ENCODE results near the gene SDHA. TPM values are rescaled to one million over a fixed set of nuclear protein-coding genes. Genes with fewer than 3 reads are reported as not detected.
"Not testable (repeated sequence)": the region's sequence is repeated elsewhere in the genome, so short reads cannot be mapped to it uniquely, and the experiment has no call there.

Gene SDHA
- total and polyA plus RNA-seq, 10 of the 15 experiments (the other 5 are each of a cell fraction or from before 2014, with no cell fraction given): 63.3 to 205 (median 104) TPM

DNA sequence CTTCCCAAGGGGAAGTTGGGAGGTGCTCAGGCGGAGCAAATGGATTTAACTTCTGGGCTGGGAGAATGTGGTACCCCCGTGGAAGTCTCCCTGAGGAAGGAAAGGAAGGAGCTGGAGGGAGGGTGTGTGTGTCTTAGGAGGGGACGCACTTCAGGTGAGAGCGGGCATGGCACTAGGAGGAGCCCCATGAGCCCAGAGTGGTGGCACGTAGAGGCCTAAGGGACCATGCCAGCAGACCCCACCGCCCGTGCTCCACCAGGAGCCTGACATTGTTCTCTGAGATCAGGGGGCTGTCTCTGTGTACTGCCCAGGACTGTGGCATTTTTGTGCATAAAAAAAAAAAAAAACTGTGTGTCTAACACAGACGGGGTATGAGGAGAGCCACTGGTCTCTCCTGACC is 84.8 kb downstream of the SDHA start (continued):
- TF ChIP-seq, protein P1, sequence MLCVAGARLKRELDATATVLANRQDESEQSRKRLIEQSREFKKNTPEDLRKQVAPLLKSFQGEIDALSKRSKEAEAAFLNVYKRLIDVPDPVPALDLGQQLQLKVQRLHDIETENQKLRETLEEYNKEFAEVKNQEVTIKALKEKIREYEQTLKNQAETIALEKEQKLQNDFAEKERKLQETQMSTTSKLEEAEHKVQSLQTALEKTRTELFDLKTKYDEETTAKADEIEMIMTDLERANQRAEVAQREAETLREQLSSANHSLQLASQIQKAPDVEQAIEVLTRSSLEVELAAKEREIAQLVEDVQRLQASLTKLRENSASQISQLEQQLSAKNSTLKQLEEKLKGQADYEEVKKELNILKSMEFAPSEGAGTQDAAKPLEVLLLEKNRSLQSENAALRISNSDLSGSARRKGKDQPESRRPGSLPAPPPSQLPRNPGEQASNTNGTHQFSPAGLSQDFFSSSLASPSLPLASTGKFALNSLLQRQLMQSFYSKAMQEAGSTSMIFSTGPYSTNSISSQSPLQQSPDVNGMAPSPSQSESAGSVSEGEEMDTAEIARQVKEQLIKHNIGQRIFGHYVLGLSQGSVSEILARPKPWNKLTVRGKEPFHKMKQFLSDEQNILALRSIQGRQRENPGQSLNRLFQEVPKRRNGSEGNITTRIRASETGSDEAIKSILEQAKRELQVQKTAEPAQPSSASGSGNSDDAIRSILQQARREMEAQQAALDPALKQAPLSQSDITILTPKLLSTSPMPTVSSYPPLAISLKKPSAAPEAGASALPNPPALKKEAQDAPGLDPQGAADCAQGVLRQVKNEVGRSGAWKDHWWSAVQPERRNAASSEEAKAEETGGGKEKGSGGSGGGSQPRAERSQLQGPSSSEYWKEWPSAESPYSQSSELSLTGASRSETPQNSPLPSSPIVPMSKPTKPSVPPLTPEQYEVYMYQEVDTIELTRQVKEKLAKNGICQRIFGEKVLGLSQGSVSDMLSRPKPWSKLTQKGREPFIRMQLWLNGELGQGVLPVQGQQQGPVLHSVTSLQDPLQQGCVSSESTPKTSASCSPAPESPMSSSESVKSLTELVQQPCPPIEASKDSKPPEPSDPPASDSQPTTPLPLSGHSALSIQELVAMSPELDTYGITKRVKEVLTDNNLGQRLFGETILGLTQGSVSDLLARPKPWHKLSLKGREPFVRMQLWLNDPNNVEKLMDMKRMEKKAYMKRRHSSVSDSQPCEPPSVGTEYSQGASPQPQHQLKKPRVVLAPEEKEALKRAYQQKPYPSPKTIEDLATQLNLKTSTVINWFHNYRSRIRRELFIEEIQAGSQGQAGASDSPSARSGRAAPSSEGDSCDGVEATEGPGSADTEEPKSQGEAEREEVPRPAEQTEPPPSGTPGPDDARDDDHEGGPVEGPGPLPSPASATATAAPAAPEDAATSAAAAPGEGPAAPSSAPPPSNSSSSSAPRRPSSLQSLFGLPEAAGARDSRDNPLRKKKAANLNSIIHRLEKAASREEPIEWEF (IDR thresholded peaks at IDR 0.05; ENCODE audit: insufficient replicate concordance, low read depth, low read length): no peak
- TF ChIP-seq MYB (IDR thresholded peaks at IDR 0.05; ENCODE audit: borderline replicate concordance, low read depth, low read length): no peak
- no peak for TF ChIP-seq NFIC (IDR thresholded peaks at IDR 0.05; ENCODE audit: low read depth, low read length)
- TF ChIP-seq TCF7 (IDR thresholded peaks at IDR 0.05; ENCODE audit: borderline replicate concordance): no peak
- TF ChIP-seq, protein P2, sequence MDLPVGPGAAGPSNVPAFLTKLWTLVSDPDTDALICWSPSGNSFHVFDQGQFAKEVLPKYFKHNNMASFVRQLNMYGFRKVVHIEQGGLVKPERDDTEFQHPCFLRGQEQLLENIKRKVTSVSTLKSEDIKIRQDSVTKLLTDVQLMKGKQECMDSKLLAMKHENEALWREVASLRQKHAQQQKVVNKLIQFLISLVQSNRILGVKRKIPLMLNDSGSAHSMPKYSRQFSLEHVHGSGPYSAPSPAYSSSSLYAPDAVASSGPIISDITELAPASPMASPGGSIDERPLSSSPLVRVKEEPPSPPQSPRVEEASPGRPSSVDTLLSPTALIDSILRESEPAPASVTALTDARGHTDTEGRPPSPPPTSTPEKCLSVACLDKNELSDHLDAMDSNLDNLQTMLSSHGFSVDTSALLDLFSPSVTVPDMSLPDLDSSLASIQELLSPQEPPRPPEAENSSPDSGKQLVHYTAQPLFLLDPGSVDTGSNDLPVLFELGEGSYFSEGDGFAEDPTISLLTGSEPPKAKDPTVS (IDR thresholded peaks at IDR 0.05; ENCODE audit: low read depth, low read length): no peak
- no peak for TF ChIP-seq POU2F2 (IDR thresholded peaks at IDR 0.05; ENCODE audit: borderline replicate concordance, low read depth, low read length)

DNA sequence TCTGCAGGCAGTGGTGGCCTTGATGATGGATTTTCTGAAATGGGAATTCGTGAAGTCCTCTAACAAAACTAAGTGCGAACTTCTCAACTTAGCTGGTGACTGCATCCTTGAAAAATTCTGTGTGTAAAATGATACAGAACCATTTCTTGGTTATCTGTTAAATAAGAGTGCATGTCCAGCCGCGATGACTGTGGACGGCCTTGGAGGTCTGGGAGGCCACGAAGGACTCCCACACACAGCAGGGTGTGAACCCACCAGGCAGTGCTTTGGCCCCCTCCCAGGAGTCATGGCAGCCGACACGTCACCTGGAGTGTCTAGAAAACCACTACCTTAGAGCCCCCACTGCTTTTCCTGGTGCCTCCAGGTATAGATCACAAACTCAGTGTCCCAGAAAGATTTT is 85.6 kb downstream of the SDHA start:
- H3K27me3 ChIP-seq (replicated peaks in 1 of 2; ENCODE audit: control insufficient read depth in 2 of 2, insufficient read depth in 2 of 2, low read length in 1 of 2); RAD21 ChIA-PET (ENCODE audit: unreplicated experiment); SMC1A ChIA-PET (ENCODE audit: uncharacterized antibody, unreplicated experiment); H4K20me1 ChIP-seq (ENCODE audit: control insufficient read depth, insufficient read depth); H3K9ac ChIP-seq (ENCODE audit: control insufficient read depth, insufficient read depth, low read length); ATAC-seq; H3K4me3 ChIP-seq; H3K4me1 ChIP-seq (ENCODE audit: control insufficient read depth, insufficient read depth, low read length); in situ Hi-C loops (cut with MboI); H3K4me2 ChIP-seq (ENCODE audit: control insufficient read depth, insufficient read depth); H2AFZ ChIP-seq (ENCODE audit: control insufficient read depth, low read depth, low read length); CTCF ChIA-PET; BruUV-seq (replicated peaks); POLR2A ChIA-PET; FAIRE-seq; H3K27ac ChIP-seq (ENCODE audit: control insufficient read depth, insufficient read depth); H3K79me2 ChIP-seq (ENCODE audit: control insufficient read depth, insufficient read depth, low read length); DNase-seq (ENCODE audit: low read depth, low spot score); intact Hi-C loops (cut with micrococcal nuclease; ENCODE audit: unreplicated experiment); H3K9me3 ChIP-seq (replicated peaks; ENCODE audit: control insufficient read depth, insufficient read depth, low read length): not testable (repeated sequence)
- H3K36me3 ChIP-seq (ENCODE audit: control insufficient read depth in 2 of 2, insufficient read depth in 2 of 2, low read length in 1 of 2): peaks cover 10 to 17% of the 10 kb centered on the region in 2 experiments; a peak in 3 of 4 replicates
- WGBS (ENCODE audit: insufficient coverage, insufficient replicate concordance, low lambda C conversion rate, missing lambda C conversion rate): 91% methylated on average over 6 of the region's 8 CpGs

All from GM12878 (cell line).